ENCODE measurements around the gene CC2D2B. TPM values are rescaled to one million over a fixed set of nuclear protein-coding genes. Genes with fewer than 3 reads are reported as not detected.

CC2D2B gene
- total RNA-seq, 1 experiment from 2014 or later = 0.20 TPM

GRCh38 chr10:96013956-96014355 is 106.2 kb downstream of the CC2D2B start:
- CTCF ChIA-PET = interaction anchor here (1.2 to 1.4 kb wide), 3 partner anchors 216 to 320 kb away, joined by 3 to 5 read pairs (median 5); partner anchors contain the start of gene TCTN3
- Mint-ChIP-seq H3K27ac (no peak overlapping the region), H3K4me3 (no peak overlapping the region), H3K9me3 (no peaks in the 10 kb centered on the region), H3K27me3 (ENCODE audit: low read depth) (no peaks in the 10 kb centered on the region; the same call in 1 of the 2 replicates), H3K36me3 (no peaks in the 10 kb centered on the region), H3K4me1 (no peaks in the 10 kb centered on the region)
- DNase-seq (ENCODE audit: low spot score) = no peak
- TF ChIP-seq NFATC4 (CRISPR knock-in tag; IDR thresholded peaks at IDR 0.05) (no peak), ZNF423 (CRISPR knock-in tag; IDR thresholded peaks at IDR 0.05) (no peak), NR3C1 (CRISPR knock-in tag; conservative IDR thresholded peaks at IDR 0.05; ENCODE audit: low read depth) (no peak), FOXP1 (CRISPR knock-in tag; IDR thresholded peaks at IDR 0.05; ENCODE audit: borderline replicate concordance) (no peak), TP53 (CRISPR knock-in tag; IDR thresholded peaks at IDR 0.05) (no peak), ESRRA (CRISPR knock-in tag; IDR thresholded peaks at IDR 0.05; ENCODE audit: borderline replicate concordance) (no peak), ZNF512 (CRISPR knock-in tag; IDR thresholded peaks at IDR 0.05; ENCODE audit: borderline replicate concordance) (no peak), MLX (CRISPR knock-in tag; IDR thresholded peaks at IDR 0.05) (no peak), ATF3 (CRISPR knock-in tag; conservative IDR thresholded peaks at IDR 0.05) (no peak), IRF2 (CRISPR knock-in tag; IDR thresholded peaks at IDR 0.05; ENCODE audit: borderline replicate concordance, low read depth) (no peak), ZNF232 (CRISPR knock-in tag; IDR thresholded peaks at IDR 0.05) (no peak), MYBL2 (CRISPR knock-in tag; IDR thresholded peaks at IDR 0.05) (no peak), ZNF671 (CRISPR knock-in tag; IDR thresholded peaks at IDR 0.05) (no peak), E2F4 (CRISPR knock-in tag; IDR thresholded peaks at IDR 0.05; ENCODE audit: borderline replicate concordance, low read depth) (no peak), CDX4 (CRISPR knock-in tag; IDR thresholded peaks at IDR 0.05; ENCODE audit: borderline replicate concordance) (no peak), NFYB (CRISPR knock-in tag; conservative IDR thresholded peaks at IDR 0.05; ENCODE audit: low read depth) (no peak), USF2 (CRISPR knock-in tag; IDR thresholded peaks at IDR 0.05) (no peak), OVOL2 (CRISPR knock-in tag; IDR thresholded peaks at IDR 0.05; ENCODE audit: borderline replicate concordance) (no peak)
- no peak for ATAC-seq
- POLR2A ChIA-PET = no interaction called here

GRCh38 chr10:96014473-96015102 is 106.8 kb downstream of the CC2D2B start:
- ATAC-seq = no peak
- Mint-ChIP-seq H3K9me3 (no peaks in the 10 kb centered on the region), H3K4me3 (no peak overlapping the region), H3K4me1 (no peaks in the 10 kb centered on the region), H3K27ac (no peak overlapping the region), H3K27me3 (ENCODE audit: low read depth) (no peaks in the 10 kb centered on the region; the same call in 1 of the 2 replicates), H3K36me3 (no peaks in the 10 kb centered on the region)
- no peak for DNase-seq (ENCODE audit: low spot score)
- CTCF ChIA-PET = interaction anchor here (0.6 to 2.1 kb wide), 6 partner anchors 12 to 321 kb away, joined by 3 to 6 read pairs (median 4); partner anchors contain the start of gene TCTN3
- TF ChIP-seq ZBTB43 (CRISPR knock-in tag; IDR thresholded peaks at IDR 0.05) (no peak), GABPB1 (CRISPR knock-in tag; IDR thresholded peaks at IDR 0.05) (no peak), ATF6 (CRISPR knock-in tag; IDR thresholded peaks at IDR 0.05) (no peak), NR3C1 (CRISPR knock-in tag; conservative IDR thresholded peaks at IDR 0.05; ENCODE audit: low read depth) (no peak), ZBTB21 (CRISPR knock-in tag; IDR thresholded peaks at IDR 0.05; ENCODE audit: borderline replicate concordance) (no peak), CBFB (CRISPR knock-in tag; IDR thresholded peaks at IDR 0.05; ENCODE audit: low read depth) (no peak), GRHL2 (CRISPR knock-in tag; IDR thresholded peaks at IDR 0.05; ENCODE audit: insufficient replicate concordance, severe bottlenecking) (no peak), ATF3 (CRISPR knock-in tag; conservative IDR thresholded peaks at IDR 0.05) (no peak), SP1 (CRISPR knock-in tag; conservative IDR thresholded peaks at IDR 0.05) (no peak), TP53 (CRISPR knock-in tag; IDR thresholded peaks at IDR 0.05) (no peak), FOXP1 (CRISPR knock-in tag; IDR thresholded peaks at IDR 0.05; ENCODE audit: borderline replicate concordance) (no peak)
- POLR2A ChIA-PET = no interaction called here

All from WTC11 (cell line).